Measurements from ENCODE around the gene KAT6B.
A peak's percentile ranks its signal among the peaks of the same experiment; 100 is the strongest.

The KAT6B gene

GRCh38 chr10:74991435-74991834 lies 165.0 kb downstream of the KAT6B start:
- peak; percentile 84 for FAIRE-seq

- FAIRE-seq: no peak
Measured at GRCh38 chr10:74992068-74992467, 165.7 kb downstream of the KAT6B start.

- FAIRE-seq: no peak
Measured at GRCh38 chr10:74993649-74994048, 167.2 kb downstream of the KAT6B start.

- peak; percentile 68 for FAIRE-seq
Measured at GRCh38 chr10:74994854-74995253, 168.5 kb downstream of the KAT6B start.

GRCh38 chr10:74995806-74996205 lies 169.4 kb downstream of the KAT6B start:
- no peak for FAIRE-seq

- no peak for FAIRE-seq
Measured at GRCh38 chr10:74997163-74997562, 170.8 kb downstream of the KAT6B start.

DNA sequence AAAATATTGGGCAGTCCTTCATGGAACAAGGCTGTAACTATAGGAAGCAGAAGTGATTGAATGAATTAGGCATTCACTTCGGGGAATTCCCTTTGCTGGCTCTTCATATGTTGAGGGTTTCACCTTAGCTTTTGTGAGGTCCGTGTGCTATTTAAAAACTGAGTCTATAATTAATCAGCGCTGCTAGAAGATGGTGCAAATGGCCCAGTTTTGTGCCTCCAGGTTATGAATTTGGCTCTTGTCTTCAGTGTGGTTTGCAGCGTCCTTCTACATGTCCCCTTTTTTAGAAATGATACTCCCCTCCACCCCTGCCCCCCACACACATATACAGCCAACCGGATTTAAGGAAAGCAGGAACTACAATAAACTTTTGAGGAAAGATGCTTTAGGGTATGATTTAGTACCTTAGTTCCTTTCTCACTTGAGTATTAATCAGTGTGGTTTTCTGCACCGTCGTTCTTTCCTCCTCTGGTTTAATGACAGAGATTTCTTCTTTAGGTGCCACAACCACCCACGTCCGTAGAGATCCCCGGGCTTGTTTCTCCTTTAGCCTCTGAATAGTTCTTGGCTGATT lies 174.4 kb downstream of the KAT6B start:
- no peak for FAIRE-seq

DNA sequence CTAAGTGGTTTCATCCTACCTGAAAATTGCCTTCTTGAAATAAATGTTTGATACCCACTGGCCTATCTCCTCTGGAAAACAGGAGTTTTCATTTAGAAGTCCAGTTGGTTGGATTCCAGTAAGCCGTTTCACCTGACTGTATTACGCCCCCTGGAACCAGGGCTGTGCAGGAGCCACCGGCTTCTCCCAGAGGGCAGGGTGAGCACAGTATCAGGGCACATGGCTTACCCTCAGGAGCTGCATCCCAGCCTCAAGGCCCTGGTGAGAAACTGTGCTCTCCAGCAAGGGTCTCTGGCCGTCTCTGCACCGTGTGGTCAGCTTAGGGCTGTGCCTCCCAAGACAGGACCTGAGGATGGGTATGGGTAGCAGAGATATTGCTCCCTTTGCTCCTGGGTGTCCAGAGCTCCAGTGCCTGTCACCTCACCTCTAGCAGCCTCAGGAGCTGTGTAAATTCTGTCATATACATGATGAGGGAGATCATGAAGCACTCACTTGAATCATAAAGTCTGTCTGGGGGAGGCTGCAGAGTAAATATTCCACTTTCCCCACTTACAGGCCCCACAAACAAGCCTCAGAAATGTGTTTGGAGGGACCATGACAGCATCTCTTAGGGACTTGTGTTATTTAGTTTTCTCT lies 175.4 kb downstream of the KAT6B start:
- no peak for FAIRE-seq

- no peak for FAIRE-seq
Measured at GRCh38 chr10:75002351-75002725, 175.9 kb downstream of the KAT6B start.

DNA sequence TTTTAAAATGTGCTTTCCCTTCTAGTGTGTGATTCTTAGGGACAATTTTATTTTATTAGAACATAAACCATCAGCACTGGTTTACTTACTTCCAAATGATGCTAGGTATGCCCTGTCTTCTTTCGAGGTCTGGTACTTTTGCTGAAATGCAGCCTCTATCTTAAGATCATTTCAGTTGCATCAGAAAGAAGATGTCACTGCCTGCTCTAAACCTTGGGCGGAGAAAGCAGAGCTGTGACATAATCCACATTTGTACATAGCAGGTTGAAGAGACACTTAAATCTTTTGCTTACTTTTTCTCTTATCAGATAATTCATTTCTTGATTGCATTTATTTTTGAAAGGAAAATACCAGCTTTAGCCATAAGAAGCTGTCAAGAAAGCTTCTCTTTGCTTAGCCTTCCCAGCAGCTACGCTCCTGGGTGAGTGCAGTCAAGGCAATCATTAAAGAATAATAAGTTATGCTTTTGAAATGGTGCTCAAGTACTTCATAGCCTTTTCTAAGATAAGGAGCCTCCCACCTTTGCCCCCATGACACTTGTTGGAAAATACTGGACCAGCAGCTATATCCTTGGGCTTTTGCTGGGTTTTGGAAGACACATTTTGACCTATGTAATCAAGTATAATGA lies 176.7 kb downstream of the KAT6B start:
- no peak for FAIRE-seq

- no peak for FAIRE-seq
Measured at GRCh38 chr10:75003891-75004290, 177.5 kb downstream of the KAT6B start.

GRCh38 chr10:75007646-75008045 lies 181.2 kb downstream of the KAT6B start:
- no peak for FAIRE-seq

- FAIRE-seq: peak; percentile 61
Measured at GRCh38 chr10:75008952-75009351, 182.6 kb downstream of the KAT6B start.

GRCh38 chr10:75009426-75009825 lies 183.0 kb downstream of the KAT6B start:
- FAIRE-seq: no peak

GRCh38 chr10:75010373-75010772 lies 184.0 kb downstream of the KAT6B start:
- no peak for FAIRE-seq

DNA sequence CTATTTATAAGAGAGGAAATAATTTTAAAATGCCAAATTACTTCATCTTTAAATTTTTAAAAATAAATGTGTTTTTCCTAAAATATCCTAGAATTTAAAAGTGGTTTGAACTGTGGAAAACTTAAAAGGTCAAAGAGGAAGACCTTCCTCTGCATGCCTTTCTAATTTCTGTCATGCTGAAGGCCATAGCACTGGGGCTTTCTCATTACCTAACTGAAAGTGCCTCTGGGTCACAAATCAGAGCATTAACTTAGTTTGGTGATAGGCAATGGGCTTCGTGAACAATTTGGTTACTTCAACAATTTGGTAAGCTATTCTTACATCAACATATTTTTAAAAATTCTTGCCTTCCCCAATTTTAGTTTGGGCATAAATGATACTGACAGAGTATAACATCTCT lies 184.8 kb downstream of the KAT6B start:
- FAIRE-seq: no peak

DNA sequence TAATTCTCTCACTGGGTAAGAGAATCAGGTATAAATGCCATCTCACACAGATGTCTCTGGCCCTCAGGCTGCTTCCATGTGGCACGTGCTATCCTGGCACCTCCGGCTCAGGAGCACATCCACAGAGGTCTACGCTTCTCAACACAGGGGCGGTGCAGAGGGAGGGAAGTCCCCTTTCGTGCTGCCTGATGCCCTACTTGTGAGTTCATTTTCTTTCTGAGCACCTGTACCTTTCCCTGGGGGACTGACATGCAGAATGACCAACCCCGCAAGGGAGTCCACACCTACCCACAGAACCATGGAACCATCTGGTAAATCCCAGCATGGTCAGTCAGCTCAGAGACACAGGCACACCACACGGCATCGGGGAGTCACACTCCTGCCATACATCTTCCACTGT lies 186.1 kb downstream of the KAT6B start:
- FAIRE-seq: no peak

DNA sequence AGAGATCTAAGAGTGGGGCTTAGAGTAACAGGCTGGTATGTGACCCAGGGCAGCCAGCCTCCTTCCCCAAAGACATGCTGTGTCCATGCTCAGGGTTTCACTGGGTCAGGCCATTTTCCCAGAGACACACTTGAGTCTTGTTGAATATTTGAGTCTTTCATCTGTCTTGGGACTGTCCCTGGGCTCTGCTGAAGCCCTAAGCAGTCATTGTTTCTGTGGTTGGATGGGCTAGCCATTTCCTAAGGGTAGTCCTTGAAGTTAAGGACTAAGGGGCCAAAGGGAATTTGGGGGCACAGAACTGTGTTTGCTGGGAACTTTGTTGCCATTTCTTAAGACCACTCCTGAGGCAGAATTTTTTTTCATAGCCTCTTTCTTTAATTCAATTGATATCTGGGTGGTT lies 186.6 kb downstream of the KAT6B start:
- FAIRE-seq: no peak

DNA sequence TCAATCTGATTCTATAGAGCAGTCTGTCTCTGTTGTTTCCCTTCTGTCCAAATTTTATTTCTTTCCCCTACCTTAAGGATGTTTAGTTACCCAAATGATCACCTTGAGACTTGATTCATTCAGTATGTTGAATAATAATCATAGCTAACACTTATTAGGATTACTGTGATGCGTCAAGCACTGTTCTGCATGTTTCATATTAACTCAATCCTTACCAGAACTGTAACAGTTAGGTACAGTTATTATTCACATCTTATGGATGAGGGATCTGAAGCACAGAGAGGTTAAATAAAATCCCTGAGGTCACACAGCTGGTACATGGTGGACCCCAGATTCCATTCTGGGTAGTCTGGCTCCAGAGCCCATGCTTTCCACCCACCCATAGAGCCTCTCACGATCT lies 187.1 kb downstream of the KAT6B start:
- FAIRE-seq: no peak

DNA sequence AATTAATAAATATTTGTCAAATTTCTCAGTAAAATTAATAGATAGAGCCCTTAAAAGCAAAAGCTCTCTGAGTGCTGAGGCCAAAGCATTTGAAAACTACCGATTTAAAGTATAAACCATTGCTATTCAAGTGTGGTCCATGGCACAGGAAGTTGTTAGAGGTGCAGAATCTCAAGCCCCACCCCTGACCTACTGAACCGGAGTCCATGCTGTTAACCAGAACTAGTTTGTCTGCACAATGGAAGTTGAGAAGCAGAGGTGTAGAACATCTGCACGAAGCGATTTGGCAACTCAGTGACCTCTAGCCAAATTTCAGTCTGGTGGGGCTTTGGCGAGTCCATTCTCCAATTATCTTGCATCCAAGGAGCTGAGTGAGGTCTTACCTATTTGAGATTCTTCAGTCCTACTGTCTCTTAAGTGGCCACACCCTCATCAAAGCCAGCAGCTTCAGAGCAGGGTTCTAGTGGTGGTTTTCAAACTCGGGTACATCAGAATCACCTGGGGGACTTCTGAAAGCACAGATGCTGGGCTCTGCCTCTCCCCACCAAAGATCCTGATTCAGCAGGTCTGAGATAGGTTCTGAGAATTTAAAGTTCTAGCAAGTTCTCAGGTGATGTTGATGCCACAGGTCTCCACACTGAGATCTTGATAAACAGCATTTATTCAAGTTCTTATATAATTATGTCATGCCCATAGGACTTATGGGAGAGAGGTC lies 188.3 kb downstream of the KAT6B start:
- FAIRE-seq: no peak

DNA sequence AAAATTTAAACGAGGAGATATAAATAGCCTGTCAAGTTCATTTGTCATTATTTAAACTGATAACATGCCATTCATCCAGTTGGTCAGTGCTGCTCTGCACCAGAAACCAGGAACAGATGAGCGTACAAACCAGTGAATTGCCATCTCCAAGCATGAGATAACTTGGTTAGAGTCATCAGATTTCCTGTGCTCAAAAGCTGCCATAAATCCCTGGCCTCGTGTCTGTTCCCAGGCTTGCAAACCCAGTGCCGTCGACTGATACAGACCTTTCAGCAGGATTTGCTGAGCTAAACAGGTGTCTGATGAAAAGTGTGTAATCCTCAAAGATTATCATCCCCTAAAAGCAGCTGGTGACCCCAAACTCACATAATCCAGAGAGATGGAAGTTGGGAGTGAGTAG lies 189.0 kb downstream of the KAT6B start:
- FAIRE-seq: no peak

DNA sequence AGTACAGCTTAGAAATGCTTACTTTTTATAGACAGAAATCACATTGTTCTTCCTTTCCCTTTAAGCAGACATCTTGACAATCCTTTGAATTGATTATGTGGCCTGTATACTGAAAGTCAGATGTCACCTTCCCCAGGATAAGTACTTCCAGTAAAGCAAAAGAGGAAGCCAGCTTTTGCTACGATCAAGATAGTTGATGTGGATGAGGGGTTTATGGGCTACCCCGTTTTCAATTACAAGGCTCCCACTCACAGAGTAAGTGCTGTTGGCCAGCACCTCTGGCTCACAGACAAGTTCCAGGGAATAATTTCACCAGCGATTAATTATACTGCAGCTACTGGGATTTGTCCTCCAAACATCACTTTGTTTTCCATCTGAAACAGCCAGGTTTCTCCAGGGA lies 189.9 kb downstream of the KAT6B start:
- FAIRE-seq: no peak

DNA sequence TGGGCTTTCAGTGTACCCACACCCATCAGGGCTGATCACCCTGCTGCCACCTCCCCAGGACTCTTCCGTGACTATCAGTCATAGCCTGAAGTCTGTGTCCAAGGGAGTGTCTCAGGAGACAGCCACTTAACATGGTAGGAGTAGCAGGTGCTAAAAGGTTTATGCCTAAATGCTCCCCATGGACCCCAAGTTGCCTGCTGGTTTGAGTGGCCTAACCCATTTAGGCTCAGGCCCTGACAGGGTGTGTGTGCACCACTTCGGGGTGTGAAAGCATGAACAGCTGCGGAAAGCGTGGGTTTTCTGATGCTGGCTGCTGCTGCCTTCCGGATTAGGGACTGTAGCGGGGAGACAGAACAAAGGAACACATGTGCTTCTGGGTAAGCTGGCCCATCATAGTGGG lies 191.9 kb downstream of the KAT6B start:
- FAIRE-seq: no peak

- FAIRE-seq: no peak
Measured at GRCh38 chr10:75018686-75019307, 192.4 kb downstream of the KAT6B start.
